Glutamatergic neuron (in vitro differentiated cells): Measurements from ENCODE around the gene NCLN. TPM values are rescaled to one million over a fixed set of nuclear protein-coding genes. Genes with fewer than 3 reads are reported as not detected.

Experiments used
- DNase-seq: peaks from one replicate; pipeline ENCODE4 v3.0.0; 2022
- H3K27ac Mint-ChIP-seq: one replicate; pipeline ENCODE4 v1.8.0; 2020; ENCODE audit warnings: mild to moderate bottlenecking, mixed read lengths, inconsistent platforms; ENCODE audit not compliant: unreplicated experiment
- H3K27me3 Mint-ChIP-seq: one replicate; pipeline ENCODE4 v1.8.0; 2020; ENCODE audit warnings: mild to moderate bottlenecking, moderate library complexity, mixed read lengths, inconsistent platforms; ENCODE audit not compliant: unreplicated experiment
- H3K36me3 Mint-ChIP-seq: one replicate; pipeline ENCODE4 v1.8.0; 2020; ENCODE audit warnings: mild to moderate bottlenecking, mixed read lengths, inconsistent platforms; ENCODE audit not compliant: unreplicated experiment
- H3K4me1 Mint-ChIP-seq: one replicate; pipeline ENCODE4 v1.8.0; 2020; ENCODE audit warnings: mild to moderate bottlenecking, low read depth, mixed read lengths, inconsistent platforms; ENCODE audit not compliant: unreplicated experiment
- H3K4me3 Mint-ChIP-seq: one replicate; pipeline ENCODE4 v1.8.0; 2020; ENCODE audit warnings: mild to moderate bottlenecking, mixed read lengths, inconsistent platforms; ENCODE audit not compliant: unreplicated experiment
- H3K9me3 Mint-ChIP-seq: one replicate; pipeline ENCODE4 v1.8.0; 2020; ENCODE audit warnings: mild to moderate bottlenecking, moderate library complexity, mixed read lengths, inconsistent platforms; ENCODE audit not compliant: unreplicated experiment
- CTCF ChIP-seq: fragments of 200-600 bp; sonication (generic); IDR thresholded peaks from one replicate; pipeline ENCODE4 v1.5.0; 2021; ENCODE audit not compliant: partially characterized antibody, unreplicated experiment
- long read RNA-seq: library from polyadenylated mRNA; unstranded; transcript quantifications from one replicate; pipeline ENCODE4 v2.0.0, GENCODE V29; 2020; ENCODE audit not compliant: unreplicated experiment
- total RNA-seq: library from RNA; stranded (reverse); fragmentation: NEBNext Ultra II Directional; extraction: Animal tissue kit (Norgen Biotek cat#: 25700); gene quantifications from one replicate; pipeline ENCODE4 v1.2.1, GENCODE V29; 2021; ENCODE audit not compliant: unreplicated experiment

Gene NCLN
- 54.4 TPM for total RNA-seq
- long read RNA-seq, full-length matches to known transcripts, result 5 of 13 reads
- long read RNA-seq, partial matches to known transcripts, result 3 of 13 reads
- long read RNA-seq, other reads (novel, unspliced or antisense), result 5 of 13 reads

DNA sequence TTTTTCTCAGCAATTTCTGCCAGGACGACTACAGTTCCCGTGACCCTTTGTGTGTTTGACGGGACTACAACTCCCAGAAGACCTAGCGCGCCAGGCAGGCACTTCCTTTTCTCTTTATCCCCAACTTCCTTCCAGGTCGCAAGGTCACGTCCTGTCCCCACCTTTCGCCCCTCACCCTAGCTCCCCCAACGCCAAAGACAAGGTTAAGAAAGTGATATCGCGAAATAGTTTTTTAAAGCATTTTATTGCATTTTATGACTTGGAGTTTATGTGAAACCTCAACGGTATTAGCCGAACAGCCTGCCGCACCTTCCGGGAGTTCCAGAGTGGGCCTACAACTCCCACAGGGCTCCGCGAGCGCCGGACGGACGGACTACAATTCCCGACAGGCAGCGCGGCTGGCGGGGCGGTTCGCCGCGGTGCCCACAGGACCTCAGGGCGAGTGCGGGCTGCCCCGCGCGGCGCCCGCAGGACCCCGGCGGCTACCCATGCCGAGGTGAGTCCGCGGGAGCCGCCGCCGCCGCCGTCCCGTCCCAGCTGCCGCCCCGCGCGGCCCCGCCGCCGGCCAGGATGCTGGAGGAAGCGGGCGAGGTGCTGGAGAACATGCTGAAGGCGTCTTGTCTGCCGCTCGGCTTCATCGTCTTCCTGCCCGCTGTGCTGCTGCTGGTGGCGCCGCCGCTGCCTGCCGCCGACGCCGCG lies at the start of gene NCLN:
Gene NCLN, plus strand, starts transcription at position 470 of the 699 bp plus-strand sequence. Its CDS starts 101 bp downstream, at position 571.
- Mint-ChIP-seq H3K27me3 (peaks cover 15% of the 10 kb centered on the region), H3K4me1 (peaks cover 10% of the 10 kb centered on the region), H3K36me3 (no peaks in the 10 kb centered on the region), H3K4me3 (peak within 1 kb of the TSS; percentile 97), H3K27ac (peak within 1 kb of the TSS; percentile 89), H3K9me3 (peaks cover 8% of the 10 kb centered on the region)
- DNase-seq, result peak; percentile 96
- TF ChIP-seq CTCF, result no peak

GRCh38 chr19:3135961-3136683 lies 49.6 kb upstream of the NCLN start, which contains the start of gene GNA15:
TSS of gene GNA15 (plus strand) at chr19:3136033. CDS start at chr19:3136451, 418 bp downstream.
- H3K27ac Mint-ChIP-seq, result no peak within 1 kb of the TSS
- no peak within 1 kb of the TSS for H3K4me3 Mint-ChIP-seq
- H3K9me3 Mint-ChIP-seq, result peaks cover 5% of the 10 kb centered on the region
- DNase-seq, result no peak
- TF ChIP-seq CTCF, result no peak
- H3K36me3 Mint-ChIP-seq, result peaks cover 8% of the 10 kb centered on the region
- peaks cover 10% of the 10 kb centered on the region for H3K4me1 Mint-ChIP-seq
- peaks cover 4% of the 10 kb centered on the region for H3K27me3 Mint-ChIP-seq

- TF ChIP-seq CTCF, result no peak
- Mint-ChIP-seq H3K36me3 (peaks cover 8% of the 10 kb centered on the region), H3K4me1 (peaks cover 10% of the 10 kb centered on the region), H3K27me3 (peaks cover 4% of the 10 kb centered on the region), H3K9me3 (peaks cover 5% of the 10 kb centered on the region), H3K4me3 (no peak overlapping the region), H3K27ac (no peak overlapping the region)
- DNase-seq, result no peak
Measured at GRCh38 chr19:3136684-3137055, 49.1 kb upstream of the NCLN start.

DNA sequence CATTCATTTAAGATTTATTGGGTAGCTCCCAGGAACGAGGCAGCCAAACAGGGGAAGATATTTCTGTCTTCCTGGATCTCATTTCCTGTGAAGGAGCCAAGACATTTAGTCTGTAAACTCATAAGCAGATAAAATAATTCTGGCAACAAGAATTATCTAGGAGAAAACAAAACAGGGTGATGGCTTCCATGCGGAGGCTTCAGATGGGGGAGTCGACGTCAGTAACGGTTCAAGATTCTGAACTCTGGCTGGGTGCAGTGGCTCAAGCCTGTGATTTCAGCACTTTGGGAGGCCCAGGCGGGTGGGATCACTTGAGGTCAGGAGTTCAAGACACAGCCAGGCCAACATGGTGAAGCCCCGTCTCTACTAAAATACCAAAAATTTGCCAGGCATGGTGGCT lies 48.6 kb upstream of the NCLN start:
- no peak overlapping the region for H3K27ac Mint-ChIP-seq
- no peak for TF ChIP-seq CTCF
- DNase-seq, result no peak
- H3K4me1 Mint-ChIP-seq, result peaks cover 10% of the 10 kb centered on the region
- peaks cover 8% of the 10 kb centered on the region for H3K36me3 Mint-ChIP-seq
- H3K27me3 Mint-ChIP-seq, result peaks cover 4% of the 10 kb centered on the region
- peaks cover 5% of the 10 kb centered on the region for H3K9me3 Mint-ChIP-seq
- no peak overlapping the region for H3K4me3 Mint-ChIP-seq
